GM19452 (cell line): ENCODE data around the gene PTK7.
"Not testable (repeated sequence)": the region's sequence is repeated elsewhere in the genome, so short reads cannot be mapped to it uniquely, and the experiment has no call there.

Source experiments
- ATAC-seq: cut with Tn5 transposase; IDR thresholded peaks from one replicate; pipeline ENCODE4 v1.9.1; 2021; ENCODE audit not compliant: unreplicated experiment

PTK7 gene

DNA sequence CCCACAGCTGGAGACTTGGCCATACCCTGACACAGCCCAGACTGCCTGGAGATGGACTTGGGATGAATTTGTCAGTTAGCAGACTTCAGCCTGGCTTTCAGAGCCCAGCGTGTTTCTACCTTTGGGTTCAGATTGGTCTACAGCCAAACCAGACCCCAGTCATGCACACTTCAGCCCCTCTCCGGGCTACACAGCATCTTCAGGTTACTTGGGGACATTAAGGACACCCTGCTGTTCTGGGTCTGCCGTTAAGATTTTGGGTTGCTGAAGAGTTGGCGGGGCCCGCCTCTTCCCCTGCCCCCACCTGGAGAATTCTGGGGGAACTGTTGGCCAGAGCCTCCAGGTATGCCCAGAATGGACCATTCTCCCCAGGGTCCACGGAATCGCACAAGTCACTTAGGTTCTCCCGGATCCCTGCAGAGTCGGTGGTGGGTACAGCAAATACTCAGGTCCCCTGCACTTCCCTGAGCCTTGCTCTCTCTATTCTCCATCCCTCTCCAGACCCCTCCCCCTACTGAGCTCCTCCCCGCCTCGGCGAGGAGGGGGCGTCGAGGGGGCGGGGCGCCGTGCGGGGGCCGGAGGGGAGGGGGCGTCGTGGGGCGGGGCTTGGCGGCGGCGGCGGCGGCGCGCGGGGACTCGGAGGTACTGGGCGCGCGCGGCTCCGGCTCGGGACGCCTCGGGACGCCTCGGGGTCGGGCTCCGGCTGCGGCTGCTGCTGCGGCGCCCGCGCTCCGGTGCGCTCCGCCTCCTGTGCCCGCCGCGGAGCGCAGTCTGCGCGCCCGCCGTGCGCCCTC is at the start of gene PTK7:
Gene PTK7, plus strand, starts transcription at position 645 of the 794 bp plus-strand sequence. CDS start 175 bp downstream, outside the sequence.
- ATAC-seq, result no peak

DNA sequence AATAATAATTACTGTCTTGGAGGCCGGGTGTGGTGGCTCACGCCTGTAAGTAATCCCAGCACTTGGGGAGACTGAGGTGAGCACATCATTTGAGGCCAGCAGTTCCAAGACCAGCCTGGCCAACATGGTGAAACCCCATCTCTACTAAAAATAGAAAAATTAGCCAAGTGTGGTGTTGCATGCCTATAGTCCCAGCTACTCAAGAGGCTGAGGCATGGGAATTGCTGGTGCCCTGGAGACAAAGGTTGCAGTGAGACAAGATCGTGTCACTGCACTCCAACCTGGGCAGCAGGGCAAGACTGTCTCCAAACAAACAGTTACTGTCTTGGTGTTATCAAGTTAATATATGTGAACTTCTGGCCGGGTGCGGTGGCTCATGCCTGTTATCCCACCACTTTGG is 49.7 kb upstream of the PTK7 start:
- ATAC-seq, result no peak

DNA sequence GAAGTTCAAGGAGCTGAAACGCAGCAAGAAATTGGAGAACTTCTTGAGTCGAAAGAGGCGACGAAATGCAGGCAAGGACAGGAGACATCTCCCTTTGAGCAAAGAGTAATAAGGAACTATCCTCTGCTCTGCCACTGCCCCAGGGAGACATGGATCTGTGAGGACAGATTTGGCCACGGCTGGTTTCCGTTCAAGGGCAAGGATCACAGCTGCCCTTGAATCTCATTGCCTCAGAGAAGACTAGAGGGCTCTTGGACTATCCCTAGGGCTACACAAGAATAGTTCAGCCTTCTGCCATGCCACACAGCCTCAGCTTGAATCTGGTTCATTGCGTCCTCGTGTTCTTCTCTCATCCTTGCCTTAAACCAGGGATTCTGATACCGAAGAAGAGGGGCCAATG is 47.0 kb upstream of the PTK7 start:
- ATAC-seq, result no peak

DNA sequence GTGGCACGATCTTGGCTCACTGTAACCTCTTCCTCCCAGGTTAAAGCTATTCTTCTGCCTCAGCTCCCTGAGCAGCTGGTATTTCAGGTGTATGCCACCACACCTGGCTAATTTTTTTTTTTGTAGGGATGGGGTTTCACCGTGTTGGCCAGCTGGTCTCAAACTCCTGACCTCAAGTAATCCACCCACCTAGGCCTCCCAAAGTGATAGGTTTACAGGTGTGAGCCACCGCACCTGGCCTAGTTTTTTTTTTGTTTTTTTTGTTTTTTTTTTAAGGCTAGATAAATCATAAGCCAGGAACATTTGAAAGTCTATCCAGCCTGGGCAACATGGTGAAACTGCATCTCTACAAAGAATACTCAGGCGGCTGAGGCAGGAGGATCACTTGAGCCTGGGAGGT is 43.8 kb upstream of the PTK7 start:
- no peak for ATAC-seq

DNA sequence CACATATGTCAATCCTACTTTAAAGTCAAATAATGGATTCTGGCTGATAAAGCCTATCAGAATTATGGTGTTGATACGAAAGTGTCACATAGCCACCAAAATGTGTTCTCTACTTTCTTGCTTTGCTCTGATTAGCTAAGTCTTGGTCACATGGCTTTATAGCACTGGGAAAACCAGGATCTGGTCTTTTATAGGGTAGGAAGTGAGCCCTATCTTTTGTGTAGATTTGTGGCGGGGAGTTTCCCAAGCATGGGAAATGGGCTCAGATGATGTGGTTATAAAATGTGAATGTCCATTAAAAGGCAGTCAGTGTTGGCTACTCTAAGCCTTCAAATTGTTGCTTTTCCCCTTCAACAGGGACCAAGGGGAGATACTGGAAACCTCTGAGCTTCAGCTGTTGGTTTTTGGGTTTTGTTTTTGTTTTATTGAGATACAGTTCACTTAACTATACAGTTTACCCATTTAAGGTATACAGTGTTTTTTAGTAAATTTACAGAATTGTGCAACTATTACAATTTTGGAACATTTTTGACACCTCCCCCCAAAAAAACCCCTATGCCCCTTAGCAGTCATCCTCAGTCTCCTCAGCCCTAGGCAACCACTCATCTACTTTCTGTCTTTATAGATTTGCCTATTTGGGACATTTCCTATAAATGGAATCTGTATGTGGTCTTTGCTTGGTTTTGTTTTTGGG is 42.5 kb upstream of the PTK7 start:
- no peak for ATAC-seq

DNA sequence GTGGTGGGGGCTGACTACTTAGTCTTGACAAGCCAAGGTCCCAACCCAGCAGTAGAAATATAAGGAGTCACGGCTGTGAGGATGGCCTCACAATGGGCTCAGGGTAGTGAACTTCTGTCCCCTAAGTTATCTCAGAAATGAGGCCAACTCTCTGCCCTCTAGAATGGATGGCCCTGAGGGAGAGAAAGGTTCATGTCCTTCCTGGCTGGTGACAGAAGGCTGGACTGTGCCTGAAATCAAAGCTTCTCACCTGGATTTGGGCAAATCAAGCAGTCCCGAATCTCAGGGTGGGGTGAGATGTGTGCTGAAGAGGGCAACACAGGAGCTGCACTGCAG is 42.0 kb upstream of the PTK7 start:
- no peak for ATAC-seq

DNA sequence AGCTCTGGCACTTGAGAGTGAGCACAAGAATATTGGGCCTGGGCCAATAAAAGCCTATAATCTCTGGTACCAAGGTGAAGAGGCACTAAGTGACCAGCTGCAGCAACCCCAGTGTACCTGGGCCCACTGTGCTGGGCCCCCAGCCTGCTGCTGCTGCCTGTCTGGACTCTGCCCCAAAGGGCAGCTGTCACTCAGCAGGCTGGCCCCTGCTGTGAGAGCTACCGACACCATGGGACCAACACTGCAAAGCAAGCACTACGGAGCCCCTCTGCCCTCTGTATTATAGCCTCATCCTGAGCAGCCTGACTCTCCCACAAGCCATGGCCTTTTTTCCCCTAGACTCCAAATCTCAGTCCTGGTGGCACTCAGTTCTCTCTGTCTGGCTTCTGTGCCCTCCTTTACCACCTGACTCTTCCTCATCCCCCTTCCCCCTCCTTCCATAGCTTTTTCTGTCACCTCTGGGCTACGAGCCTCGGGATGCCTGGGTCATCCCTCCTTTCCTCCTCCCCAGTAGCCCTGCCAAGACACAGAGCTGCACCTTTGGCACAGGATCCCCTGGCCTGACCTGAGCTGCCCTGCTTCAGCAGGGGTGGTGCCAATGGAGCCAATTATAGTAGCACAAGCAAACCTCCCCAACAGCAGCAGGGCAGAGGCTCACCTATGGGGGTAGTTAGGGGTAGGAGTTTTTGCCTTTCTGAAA is 40.5 kb upstream of the PTK7 start:
- ATAC-seq, result no peak

DNA sequence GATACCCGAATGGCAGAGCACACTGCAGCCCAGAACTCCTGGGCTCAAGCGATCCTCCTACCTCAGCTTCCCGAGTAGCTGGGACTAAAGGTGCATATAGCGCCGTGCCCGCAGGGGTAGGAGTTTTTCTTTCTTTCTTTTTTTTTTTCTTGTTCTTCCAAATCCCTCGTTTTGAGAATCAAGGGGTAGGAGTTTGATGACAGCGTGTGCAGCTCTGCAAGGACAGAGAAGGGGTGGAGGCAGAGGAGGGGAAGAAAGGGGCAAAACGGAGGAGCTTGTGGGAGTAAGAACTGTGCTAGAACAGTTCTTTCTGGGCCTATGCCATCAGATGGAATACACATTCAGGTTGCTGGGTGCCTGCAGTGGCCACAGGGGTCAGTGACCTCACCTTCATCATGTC is 39.4 kb upstream of the PTK7 start:
- ATAC-seq, result no peak

DNA sequence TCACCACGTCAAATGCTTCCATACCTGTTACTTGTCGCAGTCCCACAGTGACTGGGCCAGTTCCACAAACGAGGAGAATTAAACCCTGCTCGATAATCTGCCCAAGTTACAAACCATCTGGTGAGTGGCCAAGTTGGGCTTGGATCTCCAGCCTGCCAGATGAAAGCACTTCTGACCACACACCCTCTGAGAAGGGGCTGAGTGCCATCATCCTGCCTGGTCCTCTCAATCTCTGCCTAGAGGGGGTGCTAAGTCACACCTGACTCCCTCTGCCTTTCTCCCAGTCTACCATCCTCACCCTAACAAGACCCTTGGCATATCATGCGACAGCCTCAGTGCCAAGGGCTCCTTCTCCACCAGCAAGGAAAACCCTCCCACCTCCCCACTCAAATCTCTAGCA is 38.9 kb upstream of the PTK7 start:
- ATAC-seq, result no peak

DNA sequence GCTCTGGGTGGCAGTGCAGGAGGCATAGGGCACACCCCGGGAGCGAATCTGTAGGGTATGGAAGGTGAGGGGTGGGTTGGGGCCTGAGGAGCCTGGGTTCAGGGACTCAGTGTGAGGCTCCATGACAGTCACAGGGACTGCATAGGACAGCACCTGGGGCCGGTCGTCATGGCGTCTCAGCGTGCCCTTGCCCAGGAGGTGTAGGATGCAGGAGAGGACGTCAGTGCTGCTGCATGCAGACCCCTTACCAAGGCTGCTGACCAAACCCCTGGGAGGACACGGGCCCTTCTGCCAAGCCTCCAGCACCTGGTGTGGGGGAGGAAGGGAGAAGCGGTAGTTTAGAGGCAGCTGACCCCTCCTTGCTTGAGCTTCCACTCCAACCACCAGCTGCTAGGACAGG is 38.4 kb upstream of the PTK7 start:
- ATAC-seq, result no peak

DNA sequence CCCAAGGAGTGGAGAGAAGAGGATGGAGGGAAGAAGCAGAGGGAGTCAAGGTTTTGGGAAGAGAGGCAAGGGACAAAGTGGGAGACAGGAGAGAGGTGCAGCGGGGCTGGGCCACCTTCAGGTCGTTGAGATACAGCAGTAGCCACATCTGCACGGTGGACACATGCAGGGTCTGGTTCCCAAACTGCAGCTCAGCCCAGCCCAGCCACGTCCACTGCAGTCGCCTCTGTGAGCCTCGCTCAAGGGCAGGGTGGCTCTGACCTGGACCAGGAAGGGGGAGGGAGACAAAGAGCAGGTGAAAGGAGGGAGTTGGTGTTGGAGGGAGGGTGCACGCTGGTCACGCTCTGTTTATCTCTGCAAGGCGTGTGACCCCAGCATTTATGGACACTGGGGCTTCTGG is 37.4 kb upstream of the PTK7 start:
- no peak for ATAC-seq

DNA sequence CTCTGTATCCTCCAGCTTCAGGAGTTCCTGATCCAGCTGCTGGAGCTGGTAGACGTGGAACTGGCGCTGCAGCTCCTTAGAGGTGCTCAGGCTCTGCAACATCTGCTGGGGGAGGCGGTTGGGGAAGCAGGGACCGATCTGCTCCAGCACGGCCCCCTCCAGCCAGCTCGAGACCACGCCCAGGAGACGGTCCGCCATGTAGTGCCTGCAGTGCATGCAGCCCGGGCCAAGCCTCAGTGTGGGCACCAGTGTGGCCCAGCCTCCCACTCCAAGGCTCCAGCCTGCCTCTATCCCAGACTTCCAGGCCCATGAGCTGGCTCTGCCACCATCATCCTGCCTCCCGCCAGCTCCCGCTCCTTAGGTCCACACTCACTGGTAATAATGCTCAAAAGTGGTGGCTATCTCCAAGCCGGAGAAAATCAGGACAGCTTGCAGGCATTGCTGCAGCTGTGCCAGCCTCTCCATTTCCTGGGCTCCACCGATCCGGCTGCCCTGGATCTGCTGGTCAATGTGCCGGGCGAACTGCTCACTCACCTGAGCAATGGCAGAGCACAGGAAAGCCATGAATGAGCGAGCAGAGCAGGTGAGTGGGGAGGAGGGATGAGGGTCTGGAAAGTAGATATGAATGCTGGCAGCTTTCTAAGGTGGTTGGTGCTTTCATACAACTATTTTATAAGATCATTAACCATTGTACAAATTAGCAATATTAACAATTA is 35.4 kb upstream of the PTK7 start:
- ATAC-seq, result no peak

DNA sequence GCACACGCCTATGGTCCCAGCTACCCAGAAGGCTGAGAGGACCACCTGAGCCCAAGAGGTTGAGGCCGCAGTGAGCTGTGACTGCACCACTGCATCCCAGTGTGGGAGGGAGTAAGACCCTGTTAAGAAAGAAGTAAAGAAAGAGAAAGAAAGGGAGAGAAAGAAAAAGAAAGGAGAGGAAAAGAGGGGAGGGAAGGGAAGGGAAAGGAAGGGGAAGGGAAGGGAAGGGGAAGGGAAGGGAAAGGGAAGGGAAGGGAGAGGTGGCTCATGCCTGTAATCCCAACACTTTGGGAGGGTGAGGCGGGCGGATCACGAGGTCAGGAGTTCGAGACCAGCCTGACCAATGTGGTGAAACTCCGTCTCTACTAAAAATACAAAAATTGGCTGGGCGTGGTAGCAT is 34.6 kb upstream of the PTK7 start:
- not testable (repeated sequence) for ATAC-seq

DNA sequence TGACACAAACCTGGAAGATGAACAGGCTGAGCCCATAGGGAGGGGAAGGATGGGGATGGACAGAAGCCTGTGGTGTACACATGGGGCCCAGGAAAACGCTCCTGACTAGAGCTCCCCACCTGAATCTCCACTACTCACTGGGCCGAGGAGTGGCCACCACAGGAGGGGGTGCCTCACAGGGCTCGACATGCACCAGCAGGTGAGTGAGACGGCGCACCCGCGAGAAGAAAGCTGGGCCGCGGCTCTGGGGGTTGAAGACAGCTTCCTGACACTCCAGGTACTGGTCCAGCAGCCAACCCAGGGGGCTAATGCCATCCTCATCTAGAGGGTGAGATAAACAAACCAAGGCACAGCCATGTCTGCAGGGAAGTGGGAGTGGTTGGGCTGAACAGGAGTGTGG is 32.8 kb upstream of the PTK7 start:
- ATAC-seq, result no peak

DNA sequence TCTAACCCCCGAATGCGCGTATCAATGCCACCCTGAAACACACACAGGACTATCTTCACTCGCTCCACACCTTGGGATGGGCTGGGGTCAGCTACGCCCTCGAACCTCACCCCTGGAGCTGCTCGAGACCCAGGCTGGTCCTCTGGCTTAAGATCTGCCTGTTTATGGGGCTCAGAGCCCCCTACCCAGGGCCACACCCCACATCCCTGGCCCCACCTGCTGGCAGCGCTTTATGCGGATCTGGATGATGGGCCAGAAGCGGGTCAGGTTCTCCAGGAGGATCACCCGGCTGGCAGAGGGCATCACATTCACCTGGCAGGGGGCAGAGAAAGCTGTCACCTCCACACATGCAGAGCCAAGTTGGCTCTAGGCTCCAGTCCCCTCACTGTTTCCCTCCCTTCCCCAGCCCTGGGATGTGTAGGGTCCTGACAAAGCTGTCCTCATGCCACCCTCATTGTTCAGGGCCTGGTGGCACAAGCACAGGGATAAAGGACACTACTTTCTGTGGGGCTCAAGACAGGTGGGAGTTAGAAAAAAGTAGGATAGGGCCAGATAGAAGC is 30.7 kb upstream of the PTK7 start:
- no peak for ATAC-seq

DNA sequence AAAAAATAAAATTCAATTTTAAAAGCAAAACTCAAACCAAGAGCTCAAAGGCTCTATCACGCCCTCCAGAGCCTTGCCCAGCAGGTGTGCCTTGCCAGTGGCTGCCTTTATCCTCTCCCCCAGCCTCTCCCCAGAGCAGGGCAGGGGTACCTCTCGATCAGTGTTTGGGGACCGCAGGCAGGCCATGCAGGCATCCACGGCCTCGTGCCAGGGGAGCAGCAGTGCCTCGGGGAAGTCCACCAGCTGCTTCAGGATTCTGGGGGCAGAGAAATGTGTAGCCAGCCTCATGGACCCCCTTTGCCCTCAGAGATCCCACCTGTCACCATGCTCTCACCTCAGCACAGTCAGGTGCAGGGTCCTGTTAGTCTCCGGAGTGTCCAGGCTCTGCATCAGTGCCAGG is 28.1 kb upstream of the PTK7 start:
- no peak for ATAC-seq

DNA sequence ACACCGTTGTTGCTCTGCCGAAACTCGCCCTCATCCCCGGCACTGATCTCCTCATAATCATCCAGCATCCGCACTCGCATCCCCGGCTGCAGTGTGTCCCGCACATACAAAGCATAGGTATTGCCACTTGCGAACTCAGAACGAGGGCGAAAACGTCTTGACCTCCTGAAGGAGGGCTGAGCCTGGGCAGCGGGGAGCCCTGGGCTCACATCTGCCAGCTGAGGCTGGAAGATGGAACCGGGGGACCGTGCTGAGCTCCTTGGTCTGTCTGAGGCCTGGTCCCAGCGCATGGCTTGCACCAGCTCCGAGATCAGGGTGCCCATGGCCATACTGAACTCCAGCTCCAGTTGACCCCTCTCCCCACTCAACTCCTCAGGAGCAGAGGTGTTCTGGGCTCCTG is 25.1 kb upstream of the PTK7 start:
- no peak for ATAC-seq

DNA sequence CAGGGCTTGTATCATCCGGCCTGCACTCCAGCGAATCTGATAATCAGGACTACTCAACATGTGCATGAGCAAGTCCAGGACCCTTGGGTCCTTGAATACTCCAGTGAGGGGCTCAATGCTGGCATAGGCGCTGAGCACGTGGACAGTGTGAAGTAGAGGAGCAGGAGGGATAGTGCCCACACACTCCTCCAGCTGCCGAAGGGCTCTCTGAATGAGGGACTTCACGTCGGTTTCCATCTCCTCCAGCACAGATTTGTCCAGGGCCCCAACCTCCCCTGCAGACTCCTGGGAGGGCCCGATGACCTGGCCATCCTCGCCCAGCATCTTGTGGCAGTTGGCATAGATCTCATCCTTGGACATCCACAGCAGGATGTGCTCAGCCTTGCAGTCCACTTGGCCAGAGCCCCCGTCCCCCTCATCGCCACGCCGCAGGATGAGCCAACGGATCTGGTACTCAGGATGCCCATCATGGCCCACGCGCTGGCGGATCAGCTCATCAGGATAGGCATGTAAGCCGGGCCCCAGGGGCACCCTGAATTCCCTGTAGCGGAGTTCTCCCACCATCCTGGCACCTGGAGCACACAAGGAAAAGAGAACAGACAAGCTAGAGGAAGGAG is 23.8 kb upstream of the PTK7 start:
- ATAC-seq, result no peak

DNA sequence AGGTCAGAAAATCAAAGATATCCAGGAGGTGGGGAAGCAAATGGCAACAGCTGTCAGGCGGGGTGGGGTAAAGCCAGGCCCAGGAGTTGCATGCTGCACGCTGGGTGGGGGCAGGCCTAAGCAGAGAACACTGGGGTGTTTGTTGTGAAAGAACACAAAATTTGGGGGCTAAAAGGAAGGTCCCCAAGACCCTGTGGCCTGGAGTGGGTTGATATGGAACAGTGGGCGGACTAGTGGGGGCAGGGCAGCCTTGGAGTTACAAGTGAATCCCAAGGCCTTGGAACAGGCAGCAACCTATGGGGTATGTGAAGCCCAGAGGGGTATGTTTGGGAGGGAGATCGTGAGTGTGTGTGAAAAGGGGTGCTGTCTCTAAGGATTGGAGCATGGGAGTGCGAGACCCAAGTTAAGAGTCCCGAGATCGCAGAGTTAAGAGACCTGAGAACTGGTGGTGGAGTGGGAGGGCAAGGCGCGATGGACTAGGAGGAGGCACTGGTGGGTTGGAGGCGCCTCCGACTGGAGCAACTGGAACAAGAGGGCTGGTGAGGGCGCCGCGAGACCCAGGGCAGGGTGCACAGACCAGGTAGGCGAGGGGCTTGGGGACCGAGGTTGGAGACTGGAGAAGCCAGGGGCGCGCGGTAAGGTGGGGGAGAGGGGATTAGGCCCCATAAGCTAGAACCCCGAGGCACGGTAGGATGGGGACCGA is 23.1 kb upstream of the PTK7 start:
- no peak for ATAC-seq

DNA sequence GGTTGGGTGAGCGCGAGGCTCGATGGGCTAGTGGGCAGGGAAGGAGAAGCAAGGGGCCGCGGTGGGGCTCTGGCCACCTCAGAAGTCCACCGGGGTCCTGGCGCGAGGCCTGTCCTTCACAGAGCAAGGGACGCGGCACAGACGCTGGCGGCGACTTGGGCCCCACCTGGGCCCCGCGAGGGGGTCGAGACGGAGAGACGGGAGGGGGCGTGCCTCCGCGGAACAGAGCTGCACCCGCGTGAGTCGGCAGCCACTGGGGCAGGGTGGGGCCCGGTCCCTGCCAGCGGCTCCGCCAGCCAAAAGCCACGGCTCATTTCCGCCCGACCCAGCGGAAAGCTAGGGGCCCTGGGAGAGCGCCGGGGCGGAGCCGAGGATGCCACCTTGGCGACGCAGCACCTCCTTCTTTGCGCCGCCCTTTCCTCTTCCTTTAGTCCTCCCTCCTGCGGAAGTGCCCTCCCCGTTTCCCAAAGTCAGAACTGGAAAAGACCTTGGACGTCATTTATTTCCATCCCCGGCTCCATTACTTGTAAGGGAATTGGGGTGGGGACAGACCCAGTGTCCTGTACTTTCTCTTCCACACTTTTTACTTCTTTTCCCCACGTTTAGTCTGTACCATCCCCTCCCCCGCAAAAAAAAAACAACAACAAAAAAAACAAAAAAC is 22.4 kb upstream of the PTK7 start, which contains the start of gene CUL7:
Gene CUL7, minus strand, starts transcription at position 307 of the 661 bp plus-strand sequence. CDS start 1,063 bp downstream, outside the sequence.
- ATAC-seq, result peak; percentile 92
